HG02678 (cell line): ENCODE data around the gene SLC39A7.

Experiments
- ATAC-seq: cut with Tn5 transposase; IDR thresholded peaks from one replicate; pipeline ENCODE4 v1.9.1; 2021; ENCODE audit warnings: mild to moderate bottlenecking, moderate library complexity; ENCODE audit not compliant: unreplicated experiment

The SLC39A7 gene

GRCh38 chr6:33169291-33170175, 31.1 kb upstream of the SLC39A7 start:
- no peak for ATAC-seq

GRCh38 chr6:33170176-33171015, 30.3 kb upstream of the SLC39A7 start:
- ATAC-seq: no peak

GRCh38 chr6:33171016-33171879, 29.4 kb upstream of the SLC39A7 start:
- no peak for ATAC-seq

- no peak for ATAC-seq
These were observed 28.6 kb upstream of the SLC39A7 start for GRCh38 chr6:33171880-33172687.

GRCh38 chr6:33172688-33173534, 27.8 kb upstream of the SLC39A7 start:
- no peak for ATAC-seq

- no peak for ATAC-seq
These were observed 27.0 kb upstream of the SLC39A7 start for GRCh38 chr6:33173535-33174180.

- no peak for ATAC-seq
These were observed 25.9 kb upstream of the SLC39A7 start for GRCh38 chr6:33174784-33175183.

GRCh38 chr6:33175436-33176069, 25.1 kb upstream of the SLC39A7 start:
- ATAC-seq: no peak

- ATAC-seq: no peak
These were observed 23.8 kb upstream of the SLC39A7 start for GRCh38 chr6:33176906-33177305.

GRCh38 chr6:33177552-33178446, 22.9 kb upstream of the SLC39A7 start:
- no peak for ATAC-seq

- ATAC-seq: no peak
These were observed 21.8 kb upstream of the SLC39A7 start for GRCh38 chr6:33178755-33179475.

GRCh38 chr6:33181141-33181540, 19.5 kb upstream of the SLC39A7 start:
- no peak for ATAC-seq

- no peak for ATAC-seq
These were observed 17.5 kb upstream of the SLC39A7 start for GRCh38 chr6:33183071-33183683.

GRCh38 chr6:33185190-33185589, 15.5 kb upstream of the SLC39A7 start:
- no peak for ATAC-seq

GRCh38 chr6:33185654-33186187, 14.9 kb upstream of the SLC39A7 start:
- no peak for ATAC-seq

- no peak for ATAC-seq
These were observed 12.9 kb upstream of the SLC39A7 start for GRCh38 chr6:33187809-33188208.
